H9 (cell line): ENCODE results near the gene DHRSX. TPM values are rescaled to one million over a fixed set of nuclear protein-coding genes. Genes with fewer than 3 reads are reported as not detected.

Source experiments
- DNase-seq: peaks from one replicate; pipeline ENCODE4 v3.0.0-alpha.2; 2017
- H2AFZ ChIP-seq: one replicate; pipeline ENCODE4 v1.6.1; 2013; ENCODE audit warnings: mild to moderate bottlenecking, low read length, control low read depth, moderate library complexity
- H2AK5ac ChIP-seq: 2 replicates; pipeline ENCODE4 v1.6.1; 2013; ENCODE audit warnings: low read length, control low read depth, mixed read lengths; ENCODE audit not compliant: insufficient read length
- H2BK120ac ChIP-seq: one replicate; pipeline ENCODE4 v1.6.1; 2013; ENCODE audit warnings: low read depth, mild to moderate bottlenecking, low read length, control low read depth, inconsistent platforms; ENCODE audit not compliant: poor library complexity, severe bottlenecking
- H2BK12ac ChIP-seq: 2 replicates; pipeline ENCODE4 v1.6.1; 2013; ENCODE audit warnings: low read length, control low read depth, mixed read lengths, low read depth; ENCODE audit not compliant: insufficient read length
- H2BK15ac ChIP-seq: 2 replicates; pipeline ENCODE4 v1.6.1; 2013; ENCODE audit warnings: low read depth, low read length, control low read depth
- H2BK20ac ChIP-seq: one replicate; pipeline ENCODE4 v1.6.1; 2013; ENCODE audit warnings: low read depth, mild to moderate bottlenecking, low read length, control low read depth, inconsistent platforms; ENCODE audit not compliant: poor library complexity, severe bottlenecking
- H2BK5ac ChIP-seq: 2 replicates; pipeline ENCODE4 v1.6.1; 2013; ENCODE audit warnings: low read length, control low read depth, mixed read lengths; ENCODE audit not compliant: insufficient read length
- H3K14ac ChIP-seq: 2 replicates; pipeline ENCODE4 v1.6.1; 2013; ENCODE audit warnings: low read length, control low read depth; ENCODE audit not compliant: insufficient read depth
- H3K18ac ChIP-seq: 2 replicates; pipeline ENCODE4 v1.6.1; 2013; ENCODE audit warnings: low read depth, mild to moderate bottlenecking, mixed read lengths, low read length, control low read depth; ENCODE audit not compliant: insufficient read length
- H3K23ac ChIP-seq: 2 replicates; pipeline ENCODE4 v1.6.1; 2013; ENCODE audit warnings: low read length, control low read depth, mixed read lengths, low read depth; ENCODE audit not compliant: insufficient read length
- H3K23me2 ChIP-seq: 2 replicates; pipeline ENCODE4 v1.6.1; 2013; ENCODE audit warnings: low read depth, mild to moderate bottlenecking, mixed read lengths, low read length, control low read depth; ENCODE audit not compliant: insufficient read length, poor library complexity, severe bottlenecking
- H3K27ac ChIP-seq: 2 replicates; pipeline ENCODE4 v1.5.1; 2013; ENCODE audit warnings: low read length, control low read depth, mixed read lengths, low read depth; ENCODE audit not compliant: insufficient read length
- H3K27me3 ChIP-seq: 2 replicates; pipeline ENCODE4 v1.6.1; 2013; ENCODE audit warnings: low read length, control low read depth, inconsistent platforms; ENCODE audit not compliant: insufficient read depth
- H3K4ac ChIP-seq: 2 replicates; pipeline ENCODE4 v1.6.1; 2013; ENCODE audit warnings: low read depth, mild to moderate bottlenecking, control low read depth, inconsistent platforms, low read length, moderate library complexity
- H3K4me1 ChIP-seq: 2 replicates; pipeline ENCODE4 v1.6.1; 2013; ENCODE audit warnings: low read length, control low read depth, inconsistent platforms; ENCODE audit not compliant: insufficient read depth
- H3K4me2 ChIP-seq: 2 replicates; pipeline ENCODE4 v1.6.1; 2013; ENCODE audit warnings: low read length, control low read depth, mixed read lengths; ENCODE audit not compliant: insufficient read length, insufficient read depth
- H3K56ac ChIP-seq: 2 replicates; pipeline ENCODE4 v1.6.1; 2013; ENCODE audit warnings: low read depth, mild to moderate bottlenecking, mixed read lengths, low read length, control low read depth; ENCODE audit not compliant: insufficient read length
- H3K79me1 ChIP-seq: 2 replicates; pipeline ENCODE4 v1.6.1; 2013; ENCODE audit warnings: low read depth, mild to moderate bottlenecking, moderate library complexity, low read length, control low read depth, inconsistent platforms; ENCODE audit not compliant: insufficient read depth, poor library complexity, severe bottlenecking
- H3K79me2 ChIP-seq: 2 replicates; pipeline ENCODE4 v1.6.1; 2013; ENCODE audit warnings: low read length, control low read depth, inconsistent platforms; ENCODE audit not compliant: insufficient read depth
- H3K9ac ChIP-seq: 2 replicates; pipeline ENCODE4 v1.6.1; 2013; ENCODE audit warnings: low read length, control low read depth, mixed read lengths; ENCODE audit not compliant: insufficient read length; ENCODE audit errors: extremely low read depth
- H3K9me3 ChIP-seq: one replicate; pipeline ENCODE4 v1.6.1; 2013; ENCODE audit warnings: low read depth, low read length, inconsistent platforms; ENCODE audit not compliant: control insufficient read depth
- H3T11ph ChIP-seq: one replicate; pipeline ENCODE4 v1.6.1; 2013; ENCODE audit warnings: mild to moderate bottlenecking, low read length, control low read depth, inconsistent platforms
- H4K20me1 ChIP-seq: one replicate; pipeline ENCODE4 v1.6.1; 2013; ENCODE audit not compliant: control insufficient read depth, insufficient read length, insufficient read depth
- H4K5ac ChIP-seq: 2 replicates; pipeline ENCODE4 v1.6.1; 2013; ENCODE audit warnings: low read depth, mild to moderate bottlenecking, mixed read lengths, low read length, control low read depth; ENCODE audit not compliant: insufficient read length
- H4K8ac ChIP-seq: replicated peaks from 2 replicates; pipeline ENCODE4 v1.6.1; 2013; ENCODE audit warnings: low read length, control low read depth, mixed read lengths, low read depth; ENCODE audit not compliant: insufficient read length
- H4K91ac ChIP-seq: 2 replicates; pipeline ENCODE4 v1.6.1; 2013; ENCODE audit warnings: low read depth, mild to moderate bottlenecking, moderate library complexity, mixed read lengths, low read length, control low read depth; ENCODE audit not compliant: insufficient read length
- H3K27ac Mint-ChIP-seq, 3 experiments: 2 replicates in 2 of 3; 3 replicates in 1 of 3; pipeline ENCODE4 v1.8.0; 2020 to 2021; ENCODE audit warnings: mixed read lengths in 3 of 3, mild to moderate bottlenecking in 1 of 3, moderate library complexity in 1 of 3
- H3K27me3 Mint-ChIP-seq: 2 replicates; pipeline ENCODE4 v1.8.0; 2021; ENCODE audit warnings: low read depth, mild to moderate bottlenecking, moderate library complexity, mixed read lengths
- H3K36me3 Mint-ChIP-seq, 3 experiments: 2 replicates in 2 of 3; 3 replicates in 1 of 3; pipeline ENCODE4 v1.8.0; 2020 to 2021; ENCODE audit warnings: low read depth in 3 of 3, mixed read lengths in 3 of 3; ENCODE audit not compliant: insufficient read depth in 1 of 3
- H3K4me1 Mint-ChIP-seq, 2 experiments: 2 replicates each; pipeline ENCODE4 v1.8.0; 2020; ENCODE audit warnings: mixed read lengths in 2 of 2
- H3K4me3 Mint-ChIP-seq, 2 experiments: 2 replicates in 1 of 2; 3 replicates in 1 of 2; pipeline ENCODE4 v1.8.0; 2020 to 2021; ENCODE audit warnings: mild to moderate bottlenecking in 2 of 2, mixed read lengths in 2 of 2, moderate library complexity in 1 of 2
- H3K9me3 Mint-ChIP-seq, 2 experiments: 2 replicates in 1 of 2; 3 replicates in 1 of 2; pipeline ENCODE4 v1.8.0; 2020; ENCODE audit warnings: mild to moderate bottlenecking in 2 of 2, mixed read lengths in 2 of 2, moderate library complexity in 1 of 2
- CTCF ChIP-seq: fragments of 200-600 bp; sonication (generic); conservative IDR thresholded peaks from 3 replicates; pipeline ENCODE4 v1.8.0; 2021; ENCODE audit warnings: antibody characterized with exemption, mild to moderate bottlenecking
- WGBS: extraction: QIAGEN DNeasy Blood & Tissue Kit; methylation state at CpG from one replicate; pipeline ENCODE4 v1.1.7; 2013; ENCODE audit warnings: missing lambda C conversion rate, low lambda C conversion rate, mixed read lengths; ENCODE audit not compliant: insufficient read length; ENCODE audit errors: extremely low coverage; 5-methylcytosine and 5-hydroxymethylcytosine counted together
- total RNA-seq: library from RNA; stranded (reverse); gene quantifications from 2 replicates; pipeline ENCODE4 v1.2.1, GENCODE V29; 2021

DHRSX gene
- total RNA-seq, 1 experiment from 2014 or later: 44.0 TPM

DNA sequence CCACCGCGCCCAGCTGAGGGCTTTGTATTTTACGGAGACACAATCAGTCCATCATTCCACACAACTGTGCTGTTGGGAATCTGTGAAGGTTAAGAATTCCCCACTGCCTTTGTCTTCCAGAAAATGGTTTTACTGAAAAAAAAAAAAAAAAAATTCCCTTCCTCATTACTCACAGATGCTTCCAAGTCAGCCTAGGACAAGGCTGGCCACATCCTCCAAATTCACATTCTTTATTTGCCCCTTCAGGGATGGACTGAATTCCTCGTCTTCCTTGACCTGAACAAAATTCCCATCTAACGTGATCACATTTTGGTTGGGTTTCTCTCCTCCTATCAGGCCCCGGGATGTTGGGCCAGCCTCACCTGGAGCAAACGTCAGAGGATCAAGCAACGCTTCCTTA lies 130.3 kb downstream of the DHRSX start:
- Histone ChIP-seq H3K14ac (no peak overlapping the region), H4K5ac (no peak overlapping the region), H3K27me3 (no peaks in the 10 kb centered on the region), H2BK120ac (no peak overlapping the region), H4K91ac (no peak overlapping the region), H4K8ac (no peak overlapping the region), H3K9ac (no peak overlapping the region), H2BK20ac (no peak overlapping the region), H3K23ac (no peak overlapping the region), H3K4me1 (no peaks in the 10 kb centered on the region; the same call in 1 of the 2 replicates), H3K56ac (no peak overlapping the region), H3K9me3 (no peaks in the 10 kb centered on the region), H2BK12ac (no peak overlapping the region), H2BK15ac (no peak overlapping the region), H2AFZ (no peak overlapping the region), H3T11ph (no peak overlapping the region), H4K20me1 (no peaks in the 10 kb centered on the region), H3K27ac (no peak overlapping the region), H2AK5ac (no peak overlapping the region), H3K23me2 (no peaks in the 10 kb centered on the region), H3K79me2 (no peaks in the 10 kb centered on the region), H2BK5ac (no peak overlapping the region), H3K4me2 (no peak overlapping the region), H3K4ac (no peak overlapping the region), H3K79me1 (no peaks in the 10 kb centered on the region), H3K18ac (no peak overlapping the region)
- peaks cover 12 to 29% (median 24%) of the 10 kb centered on the region in 3 experiments for H3K36me3 Mint-ChIP-seq
- TF ChIP-seq CTCF: no peak
- H3K9me3 Mint-ChIP-seq: no peaks in the 10 kb centered on the region; a peak in 1 of 5 replicates
- DNase-seq: no peak
- no peak overlapping the region for H3K4me3 Mint-ChIP-seq
- no CpG with 5 or more reads among the region's 8 CpGs for whole genome bisulfite sequencing
- H3K27ac Mint-ChIP-seq: peak overlapping the region; percentile 36 to 73 (median 71); a peak in 3 of 7 replicates
- peaks cover 16 to 20% of the 10 kb centered on the region in 2 experiments for H3K4me1 Mint-ChIP-seq
- no peaks in the 10 kb centered on the region for H3K27me3 Mint-ChIP-seq
